ENCODE data around the gene KCNH5. TPM values are rescaled to one million over a fixed set of nuclear protein-coding genes. Genes with fewer than 3 reads are reported as not detected.

Gene KCNH5
- total RNA-seq, 1 experiment from 2014 or later, result 1.4 TPM

DNA sequence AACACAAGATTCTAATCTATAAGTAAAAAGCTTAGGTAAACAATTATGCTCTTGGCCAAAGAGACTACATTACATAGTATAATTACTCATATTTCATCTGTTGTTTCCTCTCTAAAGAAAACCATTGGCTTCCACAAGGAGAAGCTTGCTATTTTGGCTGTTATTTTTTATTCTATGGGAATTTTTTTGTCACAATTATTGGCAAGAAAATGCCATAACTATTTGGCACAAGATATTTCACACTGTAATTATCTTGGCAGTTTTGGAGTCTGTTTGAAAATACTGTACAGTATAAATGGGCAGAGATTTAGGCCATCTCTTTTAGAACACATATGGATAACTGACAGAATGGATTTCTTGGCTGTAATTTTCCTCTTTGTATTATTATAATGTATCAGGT lies 51.2 kb downstream of the KCNH5 start (continued):
- TF ChIP-seq, protein P1, sequence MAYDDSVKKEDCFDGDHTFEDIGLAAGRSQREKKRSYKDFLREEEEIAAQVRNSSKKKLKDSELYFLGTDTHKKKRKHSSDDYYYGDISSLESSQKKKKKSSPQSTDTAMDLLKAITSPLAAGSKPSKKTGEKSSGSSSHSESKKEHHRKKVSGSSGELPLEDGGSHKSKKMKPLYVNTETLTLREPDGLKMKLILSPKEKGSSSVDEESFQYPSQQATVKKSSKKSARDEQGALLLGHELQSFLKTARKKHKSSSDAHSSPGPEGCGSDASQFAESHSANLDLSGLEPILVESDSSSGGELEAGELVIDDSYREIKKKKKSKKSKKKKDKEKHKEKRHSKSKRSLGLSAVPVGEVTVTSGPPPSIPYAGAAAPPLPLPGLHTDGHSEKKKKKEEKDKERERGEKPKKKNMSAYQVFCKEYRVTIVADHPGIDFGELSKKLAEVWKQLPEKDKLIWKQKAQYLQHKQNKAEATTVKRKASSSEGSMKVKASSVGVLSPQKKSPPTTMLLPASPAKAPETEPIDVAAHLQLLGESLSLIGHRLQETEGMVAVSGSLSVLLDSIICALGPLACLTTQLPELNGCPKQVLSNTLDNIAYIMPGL (CRISPR knock-in tag; IDR thresholded peaks at IDR 0.05), result no peak
- TF ChIP-seq ZNF317 (CRISPR knock-in tag; IDR thresholded peaks at IDR 0.05; ENCODE audit: borderline replicate concordance, low read depth), result no peak
- TF ChIP-seq NFE2L1 (CRISPR knock-in tag; IDR thresholded peaks at IDR 0.05), result no peak
- TF ChIP-seq, protein P2, sequence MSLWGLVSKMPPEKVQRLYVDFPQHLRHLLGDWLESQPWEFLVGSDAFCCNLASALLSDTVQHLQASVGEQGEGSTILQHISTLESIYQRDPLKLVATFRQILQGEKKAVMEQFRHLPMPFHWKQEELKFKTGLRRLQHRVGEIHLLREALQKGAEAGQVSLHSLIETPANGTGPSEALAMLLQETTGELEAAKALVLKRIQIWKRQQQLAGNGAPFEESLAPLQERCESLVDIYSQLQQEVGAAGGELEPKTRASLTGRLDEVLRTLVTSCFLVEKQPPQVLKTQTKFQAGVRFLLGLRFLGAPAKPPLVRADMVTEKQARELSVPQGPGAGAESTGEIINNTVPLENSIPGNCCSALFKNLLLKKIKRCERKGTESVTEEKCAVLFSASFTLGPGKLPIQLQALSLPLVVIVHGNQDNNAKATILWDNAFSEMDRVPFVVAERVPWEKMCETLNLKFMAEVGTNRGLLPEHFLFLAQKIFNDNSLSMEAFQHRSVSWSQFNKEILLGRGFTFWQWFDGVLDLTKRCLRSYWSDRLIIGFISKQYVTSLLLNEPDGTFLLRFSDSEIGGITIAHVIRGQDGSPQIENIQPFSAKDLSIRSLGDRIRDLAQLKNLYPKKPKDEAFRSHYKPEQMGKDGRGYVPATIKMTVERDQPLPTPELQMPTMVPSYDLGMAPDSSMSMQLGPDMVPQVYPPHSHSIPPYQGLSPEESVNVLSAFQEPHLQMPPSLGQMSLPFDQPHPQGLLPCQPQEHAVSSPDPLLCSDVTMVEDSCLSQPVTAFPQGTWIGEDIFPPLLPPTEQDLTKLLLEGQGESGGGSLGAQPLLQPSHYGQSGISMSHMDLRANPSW (CRISPR knock-in tag; conservative IDR thresholded peaks at IDR 0.05; ENCODE audit: low read depth), result no peak
- TF ChIP-seq TP53 (CRISPR knock-in tag; IDR thresholded peaks at IDR 0.05), result no peak
- no peak for TF ChIP-seq EMX1 (CRISPR knock-in tag; IDR thresholded peaks at IDR 0.05)
- TF ChIP-seq ZNF121 (CRISPR knock-in tag; IDR thresholded peaks at IDR 0.05), result no peak
- TF ChIP-seq, protein P3, sequence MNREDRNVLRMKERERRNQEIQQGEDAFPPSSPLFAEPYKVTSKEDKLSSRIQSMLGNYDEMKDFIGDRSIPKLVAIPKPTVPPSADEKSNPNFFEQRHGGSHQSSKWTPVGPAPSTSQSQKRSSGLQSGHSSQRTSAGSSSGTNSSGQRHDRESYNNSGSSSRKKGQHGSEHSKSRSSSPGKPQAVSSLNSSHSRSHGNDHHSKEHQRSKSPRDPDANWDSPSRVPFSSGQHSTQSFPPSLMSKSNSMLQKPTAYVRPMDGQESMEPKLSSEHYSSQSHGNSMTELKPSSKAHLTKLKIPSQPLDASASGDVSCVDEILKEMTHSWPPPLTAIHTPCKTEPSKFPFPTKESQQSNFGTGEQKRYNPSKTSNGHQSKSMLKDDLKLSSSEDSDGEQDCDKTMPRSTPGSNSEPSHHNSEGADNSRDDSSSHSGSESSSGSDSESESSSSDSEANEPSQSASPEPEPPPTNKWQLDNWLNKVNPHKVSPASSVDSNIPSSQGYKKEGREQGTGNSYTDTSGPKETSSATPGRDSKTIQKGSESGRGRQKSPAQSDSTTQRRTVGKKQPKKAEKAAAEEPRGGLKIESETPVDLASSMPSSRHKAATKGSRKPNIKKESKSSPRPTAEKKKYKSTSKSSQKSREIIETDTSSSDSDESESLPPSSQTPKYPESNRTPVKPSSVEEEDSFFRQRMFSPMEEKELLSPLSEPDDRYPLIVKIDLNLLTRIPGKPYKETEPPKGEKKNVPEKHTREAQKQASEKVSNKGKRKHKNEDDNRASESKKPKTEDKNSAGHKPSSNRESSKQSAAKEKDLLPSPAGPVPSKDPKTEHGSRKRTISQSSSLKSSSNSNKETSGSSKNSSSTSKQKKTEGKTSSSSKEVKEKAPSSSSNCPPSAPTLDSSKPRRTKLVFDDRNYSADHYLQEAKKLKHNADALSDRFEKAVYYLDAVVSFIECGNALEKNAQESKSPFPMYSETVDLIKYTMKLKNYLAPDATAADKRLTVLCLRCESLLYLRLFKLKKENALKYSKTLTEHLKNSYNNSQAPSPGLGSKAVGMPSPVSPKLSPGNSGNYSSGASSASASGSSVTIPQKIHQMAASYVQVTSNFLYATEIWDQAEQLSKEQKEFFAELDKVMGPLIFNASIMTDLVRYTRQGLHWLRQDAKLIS (CRISPR knock-in tag; IDR thresholded peaks at IDR 0.05; ENCODE audit: borderline replicate concordance), result no peak

DNA sequence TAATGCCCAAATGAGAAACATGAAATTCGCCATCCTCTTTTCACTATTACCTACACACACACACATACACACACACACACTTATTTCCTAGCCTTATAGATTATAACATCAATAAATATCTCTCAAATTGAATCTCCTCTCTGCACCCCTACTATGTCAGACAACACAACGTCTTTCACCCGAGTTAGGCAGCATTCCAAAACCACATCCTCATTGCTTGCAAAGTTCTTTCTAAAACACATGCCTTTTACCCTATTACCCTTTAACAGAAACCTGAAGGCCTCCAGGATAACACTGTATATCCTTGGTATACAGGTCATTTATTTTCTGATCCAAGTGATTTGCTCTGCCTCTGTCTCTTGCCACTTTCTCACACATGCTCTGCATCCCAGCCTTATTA lies 56.3 kb downstream of the KCNH5 start:
- peaks cover 10% of the 10 kb centered on the region for H3K9me3 Mint-ChIP-seq
- DNase-seq (ENCODE audit: low spot score) (no peak), ATAC-seq (no peak)
- H3K4me3 Mint-ChIP-seq, result no peak overlapping the region
- POLR2A ChIA-PET, result no interaction called here
- H3K4me1 Mint-ChIP-seq, result peaks cover 9% of the 10 kb centered on the region
- TF ChIP-seq NFATC4 (CRISPR knock-in tag; IDR thresholded peaks at IDR 0.05) (no peak), ESRRA (CRISPR knock-in tag; IDR thresholded peaks at IDR 0.05; ENCODE audit: borderline replicate concordance) (no peak), TP53 (CRISPR knock-in tag; IDR thresholded peaks at IDR 0.05) (no peak), TCF7 (CRISPR knock-in tag; IDR thresholded peaks at IDR 0.05; ENCODE audit: low read depth) (no peak), MXD4 (CRISPR knock-in tag; IDR thresholded peaks at IDR 0.05; ENCODE audit: borderline replicate concordance) (no peak), KAT7 (CRISPR knock-in tag; IDR thresholded peaks at IDR 0.05; ENCODE audit: borderline replicate concordance) (no peak), ZNF317 (CRISPR knock-in tag; IDR thresholded peaks at IDR 0.05; ENCODE audit: borderline replicate concordance, low read depth) (no peak), TEAD1 (CRISPR knock-in tag; IDR thresholded peaks at IDR 0.05) (no peak), SMAD3 (CRISPR knock-in tag; IDR thresholded peaks at IDR 0.05; ENCODE audit: borderline replicate concordance) (no peak), OVOL2 (CRISPR knock-in tag; IDR thresholded peaks at IDR 0.05; ENCODE audit: borderline replicate concordance) (no peak), FOXK1 (CRISPR knock-in tag; IDR thresholded peaks at IDR 0.05) (no peak), GTF2I (CRISPR knock-in tag; conservative IDR thresholded peaks at IDR 0.05) (no peak)
- TF ChIP-seq, protein P4, sequence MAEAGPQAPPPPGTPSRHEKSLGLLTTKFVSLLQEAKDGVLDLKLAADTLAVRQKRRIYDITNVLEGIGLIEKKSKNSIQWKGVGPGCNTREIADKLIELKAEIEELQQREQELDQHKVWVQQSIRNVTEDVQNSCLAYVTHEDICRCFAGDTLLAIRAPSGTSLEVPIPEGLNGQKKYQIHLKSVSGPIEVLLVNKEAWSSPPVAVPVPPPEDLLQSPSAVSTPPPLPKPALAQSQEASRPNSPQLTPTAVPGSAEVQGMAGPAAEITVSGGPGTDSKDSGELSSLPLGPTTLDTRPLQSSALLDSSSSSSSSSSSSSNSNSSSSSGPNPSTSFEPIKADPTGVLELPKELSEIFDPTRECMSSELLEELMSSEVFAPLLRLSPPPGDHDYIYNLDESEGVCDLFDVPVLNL (CRISPR knock-in tag; IDR thresholded peaks at IDR 0.05; ENCODE audit: borderline replicate concordance, low read depth), result no peak
- TF ChIP-seq, protein P5, sequence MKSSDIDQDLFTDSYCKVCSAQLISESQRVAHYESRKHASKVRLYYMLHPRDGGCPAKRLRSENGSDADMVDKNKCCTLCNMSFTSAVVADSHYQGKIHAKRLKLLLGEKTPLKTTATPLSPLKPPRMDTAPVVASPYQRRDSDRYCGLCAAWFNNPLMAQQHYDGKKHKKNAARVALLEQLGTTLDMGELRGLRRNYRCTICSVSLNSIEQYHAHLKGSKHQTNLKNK (CRISPR knock-in tag; IDR thresholded peaks at IDR 0.05), result no peak
- H3K27me3 Mint-ChIP-seq (ENCODE audit: low read depth), result no peaks in the 10 kb centered on the region
- H3K36me3 Mint-ChIP-seq, result no peaks in the 10 kb centered on the region
- CTCF ChIA-PET, result no interaction called here
- no peak overlapping the region for H3K27ac Mint-ChIP-seq
